ENCODE measurements around the gene ATP9B.

The ATP9B gene

GRCh38 chr18:79332646-79333045 lies 263.5 kb downstream of the ATP9B start:
- no peak for DNase-seq (ENCODE audit: low read depth)

- no peak for DNase-seq (ENCODE audit: low read depth)
These were observed 263.9 kb downstream of the ATP9B start for GRCh38 chr18:79333046-79333445.

- no peak for DNase-seq (ENCODE audit: low read depth)
These were observed 265.5 kb downstream of the ATP9B start for GRCh38 chr18:79334496-79335233.

- no peak for DNase-seq (ENCODE audit: low read depth)
These were observed 266.7 kb downstream of the ATP9B start for GRCh38 chr18:79335833-79336360.

GRCh38 chr18:79336556-79337142 lies 267.5 kb downstream of the ATP9B start:
- no peak for DNase-seq (ENCODE audit: low read depth)

GRCh38 chr18:79337184-79337583 lies 268.0 kb downstream of the ATP9B start:
- no peak for DNase-seq (ENCODE audit: low read depth)

- DNase-seq (ENCODE audit: low read depth) = no peak
These were observed 268.4 kb downstream of the ATP9B start for GRCh38 chr18:79337620-79338019.

- no peak for DNase-seq (ENCODE audit: low read depth)
These were observed 270.1 kb downstream of the ATP9B start for GRCh38 chr18:79339094-79339908.

- no peak for DNase-seq (ENCODE audit: low read depth)
These were observed 274.5 kb downstream of the ATP9B start for GRCh38 chr18:79343567-79344207.

- DNase-seq (ENCODE audit: low read depth) = no peak
These were observed 275.0 kb downstream of the ATP9B start for GRCh38 chr18:79344208-79344581.

GRCh38 chr18:79345366-79345765 lies 276.2 kb downstream of the ATP9B start:
- no peak for DNase-seq (ENCODE audit: low read depth)

- no peak for DNase-seq (ENCODE audit: low read depth)
These were observed 276.8 kb downstream of the ATP9B start for GRCh38 chr18:79345981-79346380.

GRCh38 chr18:79348066-79348465 lies 278.9 kb downstream of the ATP9B start:
- DNase-seq (ENCODE audit: low read depth) = no peak

GRCh38 chr18:79352432-79352831 lies 283.2 kb downstream of the ATP9B start:
- no peak for DNase-seq (ENCODE audit: low read depth)

GRCh38 chr18:79353267-79353666 lies 284.1 kb downstream of the ATP9B start:
- DNase-seq (ENCODE audit: low read depth) = peak; percentile 38

GRCh38 chr18:79354350-79354749 lies 285.2 kb downstream of the ATP9B start:
- peak; percentile 21 for DNase-seq (ENCODE audit: low read depth)

GRCh38 chr18:79355433-79356335 lies 286.5 kb downstream of the ATP9B start:
- DNase-seq (ENCODE audit: low read depth) = no peak

- DNase-seq (ENCODE audit: low read depth) = no peak
These were observed 287.2 kb downstream of the ATP9B start for GRCh38 chr18:79356435-79356834.

- DNase-seq (ENCODE audit: low read depth) = no peak
These were observed 291.7 kb downstream of the ATP9B start for GRCh38 chr18:79360933-79361332.

GRCh38 chr18:79361766-79362522 lies 292.8 kb downstream of the ATP9B start:
- DNase-seq (ENCODE audit: low read depth) = peak; percentile 93
